ENCODE results near the gene ZSCAN32. TPM values are rescaled to one million over a fixed set of nuclear protein-coding genes. Genes with fewer than 3 reads are reported as not detected.

The ZSCAN32 gene
- total and polyA plus RNA-seq, 2 of the 8 experiments (the other 6 are each of a cell fraction or from before 2014, with no cell fraction given) = 13.4 to 22.0 TPM

GRCh38 chr16:3439637-3440036 lies 38.8 kb upstream of the ZSCAN32 start (continued):
- TF ChIP-seq CTBP2 (IDR thresholded peaks at IDR 0.05; ENCODE audit: borderline replicate concordance, insufficient read depth, insufficient read length, low read length) = no peak
- no peak for TF ChIP-seq SUZ12 (IDR thresholded peaks at IDR 0.05; ENCODE audit: low read length)
- TF ChIP-seq CHD1 (IDR thresholded peaks at IDR 0.05; ENCODE audit: low read depth, low read length) = no peak
- TF ChIP-seq TCF12 (IDR thresholded peaks at IDR 0.05; ENCODE audit: low read depth, low read length) = no peak
- TF ChIP-seq POLR2A (IDR thresholded peaks at IDR 0.05; ENCODE audit: control extremely low read depth in 1 of 2, low read depth in 2 of 2, low read length in 2 of 2) = no peak
- no peak for TF ChIP-seq HDAC6 (IDR thresholded peaks at IDR 0.05; ENCODE audit: low read depth, low read length)
- no peak for TF ChIP-seq ZNF274 (IDR thresholded peaks at IDR 0.05; ENCODE audit: borderline replicate concordance, extremely low read depth, low read length)

Data from H1 (cell line).